HFF-Myc (cell line): ENCODE measurements around the gene CRYZ.
"Not testable (repeated sequence)": the region's sequence is repeated elsewhere in the genome, so short reads cannot be mapped to it uniquely, and the experiment has no call there.

Source experiments
- DNase-seq: peaks from one replicate; pipeline ENCODE4 v3.0.0-alpha.2; 2011; ENCODE audit warnings: low read depth; ENCODE audit errors: extremely low read depth
- H3K4me3 ChIP-seq: replicated peaks from 2 replicates; pipeline ENCODE4 v1.5.1; 2011; ENCODE audit warnings: low read depth, mild to moderate bottlenecking, control low read depth, low read length
- CTCF ChIP-seq: IDR thresholded peaks from 2 replicates; pipeline ENCODE4 v1.5.1; 2012; ENCODE audit warnings: mild to moderate bottlenecking, low read depth, low read length, control low read depth; ENCODE audit errors: missing control alignments

The CRYZ gene

GRCh38 chr1:74771913-74772515 is 39.2 kb upstream of the CRYZ start:
- DNase-seq: peak; percentile 21
- no peak overlapping the region for H3K4me3 ChIP-seq
- TF ChIP-seq CTCF: peak; percentile 55

GRCh38 chr1:74767490-74767889 is 34.6 kb upstream of the CRYZ start:
- H3K4me3 ChIP-seq: no peak overlapping the region
- peak; percentile 6 for DNase-seq
- peak; percentile 52 for TF ChIP-seq CTCF

- no peak for DNase-seq
- no peak for TF ChIP-seq CTCF
- H3K4me3 ChIP-seq: no peak overlapping the region
These were observed 33.7 kb upstream of the CRYZ start for GRCh38 chr1:74766579-74766978.

GRCh38 chr1:74763807-74764206 is 31.0 kb upstream of the CRYZ start:
- no peak overlapping the region for H3K4me3 ChIP-seq
- no peak for TF ChIP-seq CTCF
- DNase-seq: no peak

GRCh38 chr1:74756650-74757049 is 23.8 kb upstream of the CRYZ start:
- H3K4me3 ChIP-seq: not testable (repeated sequence)

GRCh38 chr1:74755475-74755874 is 22.6 kb upstream of the CRYZ start:
- TF ChIP-seq CTCF: no peak
- no peak overlapping the region for H3K4me3 ChIP-seq
- DNase-seq: no peak

More at GRCh38 chr1:74756650-74757049, 23.8 kb upstream of the CRYZ start:
- not testable (repeated sequence) for DNase-seq

- no peak for DNase-seq
- TF ChIP-seq CTCF: no peak
- no peak overlapping the region for H3K4me3 ChIP-seq
These were observed 20.3 kb upstream of the CRYZ start for GRCh38 chr1:74753104-74753503.
